HEK293 (cell line): ENCODE measurements around the gene MKRN1.

ENCODE experiments used
- CTCF ChIA-PET: fragments of 350-600 bp; formaldehyde crosslinking; extraction: SDS; loops from one replicate; lab custom pipeline; 2021; ENCODE audit warnings: antibody characterized with exemption; lab: Yijun Ruan, JAX
- POLR2A ChIA-PET: fragments of 300-600 bp; formaldehyde crosslinking; extraction: SDS; loops from one replicate; lab custom pipeline; 2020; ENCODE audit warnings: antibody characterized with exemption, inconsistent platforms; lab: Yijun Ruan, JAX
- H3K27ac ChIP-seq: fragments of 200-500 bp; sonication (Bioruptor generic); 2 replicates; pipeline ENCODE4 v1.5.1; 2014; ENCODE audit warnings: low read depth, low read length, control low read depth, inconsistent platforms; ENCODE audit errors: extremely low read depth
- H3K36me3 ChIP-seq, 2 experiments: fragments of 200-500 bp in 1 of 2; sonication (Bioruptor generic) in 1 of 2; 1 replicate in 1 of 2; 2 replicates in 1 of 2; pipeline ENCODE4 v1.5.1; 2014 to 2017; ENCODE audit warnings: inconsistent platforms in 2 of 2, low read length in 2 of 2; ENCODE audit not compliant: control insufficient read depth in 2 of 2, insufficient read depth in 1 of 2
- H3K4me1 ChIP-seq: fragments of 200-500 bp; sonication (Bioruptor generic); 2 replicates; pipeline ENCODE4 v1.5.1; 2014; ENCODE audit warnings: mild to moderate bottlenecking, low read length, inconsistent platforms; ENCODE audit not compliant: control insufficient read depth, insufficient read depth
- H3K4me3 ChIP-seq: 2 replicates; pipeline ENCODE4 v1.5.1; 2011; ENCODE audit warnings: low read depth, mild to moderate bottlenecking, control low read depth, low read length, moderate library complexity
- H3K9me3 ChIP-seq: fragments of 200-500 bp; sonication (Bioruptor generic); 2 replicates; pipeline ENCODE4 v1.5.1; 2014; ENCODE audit warnings: low read depth, low read length, inconsistent platforms; ENCODE audit not compliant: control insufficient read depth, insufficient read depth
- TRIM28 ChIP-seq: IDR thresholded peaks from 2 replicates; pipeline ENCODE4 v1.6.1; 2011; ENCODE audit warnings: low read length, control low read depth, borderline replicate concordance
- ZBTB17 ChIP-seq: fragments of 450-650 bp; formaldehyde crosslinking; IDR thresholded peaks from 2 replicates; pipeline ENCODE4 v1.5.1; 2016; ENCODE audit warnings: missing biosample characterization, missing genetic modification characterization
- ZBTB8A ChIP-seq: fragments of 450-650 bp; formaldehyde crosslinking; IDR thresholded peaks from 2 replicates; pipeline ENCODE4 v1.5.1; 2016; ENCODE audit warnings: missing biosample characterization, missing genetic modification characterization
- ZFP69B ChIP-seq: fragments of 450-650 bp; formaldehyde crosslinking; IDR thresholded peaks from 2 replicates; pipeline ENCODE4 v1.5.1; 2016; ENCODE audit warnings: missing biosample characterization, missing genetic modification characterization
- ZNF146 ChIP-seq: fragments of 450-650 bp; formaldehyde crosslinking; IDR thresholded peaks from 2 replicates; pipeline ENCODE4 v1.5.1; 2016; ENCODE audit warnings: missing biosample characterization, missing genetic modification characterization
- ZNF202 ChIP-seq: fragments of 450-650 bp; formaldehyde crosslinking; IDR thresholded peaks from 2 replicates; pipeline ENCODE4 v1.5.1; 2016; ENCODE audit warnings: missing biosample characterization, missing genetic modification characterization, borderline replicate concordance
- ZNF626 ChIP-seq: fragments of 450-650 bp; sonication (Bioruptor Pico); formaldehyde crosslinking; IDR thresholded peaks from 2 replicates; pipeline ENCODE4 v1.5.1; 2018; ENCODE audit warnings: missing biosample characterization, missing genetic modification characterization, inconsistent platforms
- TF ChIP-seq, protein P1 (sequence below): fragments of 450-650 bp; formaldehyde crosslinking; IDR thresholded peaks from 2 replicates; pipeline ENCODE4 v1.5.1; 2016; ENCODE audit warnings: missing biosample characterization, missing genetic modification characterization, borderline replicate concordance
- TF ChIP-seq, protein P2 (sequence below): sonication (generic); formaldehyde crosslinking; IDR thresholded peaks from 2 replicates; pipeline ENCODE4 v1.8.1; 2022; ENCODE audit warnings: mild to moderate bottlenecking, moderate library complexity, missing genetic modification reagents
- TF ChIP-seq, protein P3 (sequence below): fragments of 450-650 bp; formaldehyde crosslinking; IDR thresholded peaks from 2 replicates; pipeline ENCODE4 v1.5.1; 2016; ENCODE audit warnings: missing biosample characterization, missing genetic modification characterization
- TF ChIP-seq, protein P4 (sequence below): fragments of 450-650 bp; formaldehyde crosslinking; IDR thresholded peaks from 2 replicates; pipeline ENCODE4 v1.5.1; 2016; ENCODE audit warnings: missing biosample characterization, missing genetic modification characterization

MKRN1 gene

DNA sequence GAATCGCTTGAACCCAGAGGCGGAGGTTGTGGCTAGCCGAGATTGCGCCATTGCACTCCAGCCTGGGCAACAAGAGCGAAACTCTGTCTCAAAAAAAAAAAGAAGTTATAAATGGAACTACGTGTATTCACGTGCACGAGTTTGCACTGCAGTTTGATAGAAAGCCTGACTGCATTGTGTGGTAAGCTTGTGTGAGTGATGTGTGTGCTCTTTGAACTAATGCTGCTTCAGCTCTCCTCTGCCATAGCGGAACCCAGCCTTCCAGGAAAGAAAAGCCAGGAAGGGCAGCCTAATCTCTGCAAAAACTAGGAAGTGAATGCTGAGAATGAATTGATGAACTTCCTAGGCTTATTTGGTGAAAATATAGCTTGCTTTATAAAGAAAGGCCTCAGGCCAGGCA lies 15.6 kb upstream of the MKRN1 start:
- CTCF ChIA-PET: interaction anchor here (0.6 to 0.7 kb wide), 4 partner anchors 29 to 334 kb away, joined by 3 to 5 read pairs (median 4); no protein-coding TSS in a partner anchor
- Histone ChIP-seq H3K27ac (no peak overlapping the region), H3K4me1 (no peaks in the 10 kb centered on the region), H3K9me3 (no peaks in the 10 kb centered on the region), H3K4me3 (no peak overlapping the region), H3K36me3 (no peaks in the 10 kb centered on the region)
- POLR2A ChIA-PET: no interaction called here
- TF ChIP-seq ZBTB8A (tag by site-specific recombination) (no peak), ZNF146 (no peak), ZNF626 (no peak), ZNF202 (tag by site-specific recombination) (no peak)
- TF ChIP-seq, protein P1, sequence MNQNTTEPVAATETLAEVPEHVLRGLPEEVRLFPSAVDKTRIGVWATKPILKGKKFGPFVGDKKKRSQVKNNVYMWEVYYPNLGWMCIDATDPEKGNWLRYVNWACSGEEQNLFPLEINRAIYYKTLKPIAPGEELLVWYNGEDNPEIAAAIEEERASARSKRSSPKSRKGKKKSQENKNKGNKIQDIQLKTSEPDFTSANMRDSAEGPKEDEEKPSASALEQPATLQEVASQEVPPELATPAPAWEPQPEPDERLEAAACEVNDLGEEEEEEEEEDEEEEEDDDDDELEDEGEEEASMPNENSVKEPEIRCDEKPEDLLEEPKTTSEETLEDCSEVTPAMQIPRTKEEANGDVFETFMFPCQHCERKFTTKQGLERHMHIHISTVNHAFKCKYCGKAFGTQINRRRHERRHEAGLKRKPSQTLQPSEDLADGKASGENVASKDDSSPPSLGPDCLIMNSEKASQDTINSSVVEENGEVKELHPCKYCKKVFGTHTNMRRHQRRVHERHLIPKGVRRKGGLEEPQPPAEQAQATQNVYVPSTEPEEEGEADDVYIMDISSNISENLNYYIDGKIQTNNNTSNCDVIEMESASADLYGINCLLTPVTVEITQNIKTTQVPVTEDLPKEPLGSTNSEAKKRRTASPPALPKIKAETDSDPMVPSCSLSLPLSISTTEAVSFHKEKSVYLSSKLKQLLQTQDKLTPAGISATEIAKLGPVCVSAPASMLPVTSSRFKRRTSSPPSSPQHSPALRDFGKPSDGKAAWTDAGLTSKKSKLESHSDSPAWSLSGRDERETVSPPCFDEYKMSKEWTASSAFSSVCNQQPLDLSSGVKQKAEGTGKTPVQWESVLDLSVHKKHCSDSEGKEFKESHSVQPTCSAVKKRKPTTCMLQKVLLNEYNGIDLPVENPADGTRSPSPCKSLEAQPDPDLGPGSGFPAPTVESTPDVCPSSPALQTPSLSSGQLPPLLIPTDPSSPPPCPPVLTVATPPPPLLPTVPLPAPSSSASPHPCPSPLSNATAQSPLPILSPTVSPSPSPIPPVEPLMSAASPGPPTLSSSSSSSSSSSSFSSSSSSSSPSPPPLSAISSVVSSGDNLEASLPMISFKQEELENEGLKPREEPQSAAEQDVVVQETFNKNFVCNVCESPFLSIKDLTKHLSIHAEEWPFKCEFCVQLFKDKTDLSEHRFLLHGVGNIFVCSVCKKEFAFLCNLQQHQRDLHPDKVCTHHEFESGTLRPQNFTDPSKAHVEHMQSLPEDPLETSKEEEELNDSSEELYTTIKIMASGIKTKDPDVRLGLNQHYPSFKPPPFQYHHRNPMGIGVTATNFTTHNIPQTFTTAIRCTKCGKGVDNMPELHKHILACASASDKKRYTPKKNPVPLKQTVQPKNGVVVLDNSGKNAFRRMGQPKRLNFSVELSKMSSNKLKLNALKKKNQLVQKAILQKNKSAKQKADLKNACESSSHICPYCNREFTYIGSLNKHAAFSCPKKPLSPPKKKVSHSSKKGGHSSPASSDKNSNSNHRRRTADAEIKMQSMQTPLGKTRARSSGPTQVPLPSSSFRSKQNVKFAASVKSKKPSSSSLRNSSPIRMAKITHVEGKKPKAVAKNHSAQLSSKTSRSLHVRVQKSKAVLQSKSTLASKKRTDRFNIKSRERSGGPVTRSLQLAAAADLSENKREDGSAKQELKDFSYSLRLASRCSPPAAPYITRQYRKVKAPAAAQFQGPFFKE (tag by site-specific recombination): no peak

DNA sequence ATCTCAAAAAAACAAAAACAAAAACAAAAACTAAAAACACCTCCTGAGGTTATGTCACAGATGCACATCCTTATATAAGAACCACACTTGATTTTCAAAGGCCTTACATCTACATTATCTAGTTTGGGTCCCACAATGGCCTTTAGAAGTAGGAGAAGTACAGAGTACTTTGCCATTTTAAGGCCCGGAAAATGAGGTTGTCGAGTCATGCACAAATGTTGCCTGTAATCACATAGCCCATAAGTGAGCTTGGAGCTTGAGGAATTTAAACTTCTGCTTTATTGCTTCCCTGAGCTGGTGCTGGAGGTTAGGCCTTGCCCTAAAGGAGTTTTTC lies 9.7 kb upstream of the MKRN1 start:
- H3K9me3 ChIP-seq: no peaks in the 10 kb centered on the region
- no peaks in the 10 kb centered on the region for H3K36me3 ChIP-seq
- no peaks in the 10 kb centered on the region for H3K4me1 ChIP-seq
- ChIA-PET CTCF (no interaction called here), POLR2A (no interaction called here)
- H3K4me3 ChIP-seq: no peak overlapping the region
- H3K27ac ChIP-seq: no peak overlapping the region
- TF ChIP-seq ZFP69B: peak; percentile 68
- TF ChIP-seq, protein P2, sequence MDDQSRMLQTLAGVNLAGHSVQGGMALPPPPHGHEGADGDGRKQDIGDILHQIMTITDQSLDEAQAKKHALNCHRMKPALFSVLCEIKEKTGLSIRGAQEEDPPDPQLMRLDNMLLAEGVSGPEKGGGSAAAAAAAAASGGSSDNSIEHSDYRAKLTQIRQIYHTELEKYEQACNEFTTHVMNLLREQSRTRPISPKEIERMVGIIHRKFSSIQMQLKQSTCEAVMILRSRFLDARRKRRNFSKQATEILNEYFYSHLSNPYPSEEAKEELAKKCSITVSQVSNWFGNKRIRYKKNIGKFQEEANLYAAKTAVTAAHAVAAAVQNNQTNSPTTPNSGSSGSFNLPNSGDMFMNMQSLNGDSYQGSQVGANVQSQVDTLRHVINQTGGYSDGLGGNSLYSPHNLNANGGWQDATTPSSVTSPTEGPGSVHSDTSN (CRISPR knock-in tag): no peak
- TF ChIP-seq, protein P3, sequence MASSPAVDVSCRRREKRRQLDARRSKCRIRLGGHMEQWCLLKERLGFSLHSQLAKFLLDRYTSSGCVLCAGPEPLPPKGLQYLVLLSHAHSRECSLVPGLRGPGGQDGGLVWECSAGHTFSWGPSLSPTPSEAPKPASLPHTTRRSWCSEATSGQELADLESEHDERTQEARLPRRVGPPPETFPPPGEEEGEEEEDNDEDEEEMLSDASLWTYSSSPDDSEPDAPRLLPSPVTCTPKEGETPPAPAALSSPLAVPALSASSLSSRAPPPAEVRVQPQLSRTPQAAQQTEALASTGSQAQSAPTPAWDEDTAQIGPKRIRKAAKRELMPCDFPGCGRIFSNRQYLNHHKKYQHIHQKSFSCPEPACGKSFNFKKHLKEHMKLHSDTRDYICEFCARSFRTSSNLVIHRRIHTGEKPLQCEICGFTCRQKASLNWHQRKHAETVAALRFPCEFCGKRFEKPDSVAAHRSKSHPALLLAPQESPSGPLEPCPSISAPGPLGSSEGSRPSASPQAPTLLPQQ (tag by site-specific recombination): peak; percentile 75

DNA sequence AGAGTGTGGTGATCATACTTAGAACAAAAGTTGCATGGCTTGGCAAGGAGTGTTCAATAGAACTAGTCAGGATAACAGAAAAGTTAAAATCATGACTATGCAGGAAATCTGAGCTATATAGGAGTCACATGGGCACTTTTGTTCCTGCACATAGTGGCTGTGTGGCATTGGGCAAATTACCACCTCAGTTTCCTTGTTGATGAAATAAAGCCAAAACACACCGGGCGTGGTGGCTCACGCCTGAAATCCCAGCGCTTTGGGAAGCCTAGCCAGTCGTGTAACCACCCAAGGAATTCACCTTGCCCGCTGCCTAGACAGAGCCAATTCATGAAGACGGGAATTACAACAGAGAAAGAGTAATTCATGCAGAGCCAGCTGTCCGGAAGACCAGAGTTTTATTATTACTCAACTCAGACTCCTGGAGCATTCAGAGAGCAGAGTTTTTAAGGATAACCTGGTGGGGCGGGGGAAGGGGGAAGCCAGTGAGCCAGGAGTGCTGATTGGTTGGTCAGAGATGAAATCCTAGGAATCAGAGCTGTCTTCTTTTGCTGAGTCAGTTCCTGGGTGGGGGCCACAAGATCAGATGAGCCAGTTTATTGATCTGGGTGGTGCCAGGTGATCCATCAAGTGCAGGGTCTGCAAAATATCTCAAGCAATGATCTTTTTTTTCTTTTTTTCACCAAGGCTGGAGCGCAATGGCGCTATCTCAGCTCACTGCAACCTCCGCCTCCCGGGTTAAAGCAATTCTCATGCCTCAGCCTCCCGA lies 6.4 kb upstream of the MKRN1 start:
- CTCF ChIA-PET: interaction anchor here (0.6 kb wide), 1 partner anchor 32 kb away, joined by 3 read pairs; no protein-coding TSS in a partner anchor
- Histone ChIP-seq H3K4me3 (no peak overlapping the region), H3K4me1 (no peaks in the 10 kb centered on the region), H3K36me3 (no peaks in the 10 kb centered on the region), H3K9me3 (no peaks in the 10 kb centered on the region), H3K27ac (no peak overlapping the region)
- POLR2A ChIA-PET: no interaction called here
- TF ChIP-seq, protein P4, sequence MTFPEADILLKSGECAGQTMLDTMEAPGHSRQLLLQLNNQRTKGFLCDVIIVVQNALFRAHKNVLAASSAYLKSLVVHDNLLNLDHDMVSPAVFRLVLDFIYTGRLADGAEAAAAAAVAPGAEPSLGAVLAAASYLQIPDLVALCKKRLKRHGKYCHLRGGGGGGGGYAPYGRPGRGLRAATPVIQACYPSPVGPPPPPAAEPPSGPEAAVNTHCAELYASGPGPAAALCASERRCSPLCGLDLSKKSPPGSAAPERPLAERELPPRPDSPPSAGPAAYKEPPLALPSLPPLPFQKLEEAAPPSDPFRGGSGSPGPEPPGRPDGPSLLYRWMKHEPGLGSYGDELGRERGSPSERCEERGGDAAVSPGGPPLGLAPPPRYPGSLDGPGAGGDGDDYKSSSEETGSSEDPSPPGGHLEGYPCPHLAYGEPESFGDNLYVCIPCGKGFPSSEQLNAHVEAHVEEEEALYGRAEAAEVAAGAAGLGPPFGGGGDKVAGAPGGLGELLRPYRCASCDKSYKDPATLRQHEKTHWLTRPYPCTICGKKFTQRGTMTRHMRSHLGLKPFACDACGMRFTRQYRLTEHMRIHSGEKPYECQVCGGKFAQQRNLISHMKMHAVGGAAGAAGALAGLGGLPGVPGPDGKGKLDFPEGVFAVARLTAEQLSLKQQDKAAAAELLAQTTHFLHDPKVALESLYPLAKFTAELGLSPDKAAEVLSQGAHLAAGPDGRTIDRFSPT: no peak
- TF ChIP-seq TRIM28 (0 out of 2 replicates have a peak, but pooled peaks have one; percentile 12), ZBTB17 (peak; percentile 35; the same call in 1 of the 2 replicates)
